ENCODE data around the gene LIN7B. TPM values are rescaled to one million over a fixed set of nuclear protein-coding genes. Genes with fewer than 3 reads are reported as not detected.
A peak's percentile ranks its signal among the peaks of the same experiment; 100 is the strongest.

The LIN7B gene
- total and polyA plus RNA-seq, 9 of the 15 experiments (the other 6 are each of a cell fraction or from before 2014, with no cell fraction given): 0.89 to 15.7 (median 4.0) TPM

DNA sequence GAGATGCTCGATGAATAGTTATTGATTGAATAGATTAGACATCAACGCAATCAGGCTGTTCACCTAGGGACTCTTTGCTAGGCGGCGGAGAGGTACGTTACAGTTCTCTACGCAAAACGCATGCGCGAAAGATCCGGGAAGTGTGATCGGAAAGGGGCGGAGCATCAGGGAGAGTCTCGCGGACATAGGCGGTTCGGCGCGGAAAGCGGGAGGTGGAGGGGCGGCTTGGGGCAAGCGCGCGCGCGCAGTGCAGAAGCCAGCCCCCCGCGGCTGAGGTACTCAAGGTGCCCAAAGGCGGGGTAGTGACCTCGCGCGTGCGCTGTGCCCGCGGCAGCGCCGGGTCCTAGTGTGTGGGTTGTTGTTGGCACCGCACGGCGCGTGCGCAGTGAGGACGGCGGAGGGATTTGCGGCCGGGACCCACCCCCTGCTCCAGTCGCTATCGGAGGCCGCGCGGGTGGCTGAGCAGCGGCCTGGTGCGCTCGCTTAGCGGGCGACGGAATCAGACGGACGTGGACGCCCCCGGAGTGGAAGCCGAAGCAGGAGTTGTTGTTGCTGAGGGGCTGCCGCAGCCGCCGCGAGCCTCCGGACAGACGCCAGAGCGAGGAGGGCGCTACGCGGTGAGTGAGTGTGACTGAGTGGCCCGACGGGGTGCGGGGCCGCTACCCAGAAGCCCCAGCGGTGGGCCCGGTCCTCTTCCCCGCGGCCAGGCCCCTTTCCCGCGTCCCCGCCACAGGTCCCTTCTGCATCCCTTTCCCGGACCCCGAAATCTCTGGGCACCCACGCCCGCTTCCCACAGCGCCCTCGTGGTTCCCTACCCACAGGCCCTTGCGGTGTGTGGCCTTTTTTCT lies 28.9 kb upstream of the LIN7B start, which contains the start of gene SNRNP70 (continued):
- TF ChIP-seq, protein P1, sequence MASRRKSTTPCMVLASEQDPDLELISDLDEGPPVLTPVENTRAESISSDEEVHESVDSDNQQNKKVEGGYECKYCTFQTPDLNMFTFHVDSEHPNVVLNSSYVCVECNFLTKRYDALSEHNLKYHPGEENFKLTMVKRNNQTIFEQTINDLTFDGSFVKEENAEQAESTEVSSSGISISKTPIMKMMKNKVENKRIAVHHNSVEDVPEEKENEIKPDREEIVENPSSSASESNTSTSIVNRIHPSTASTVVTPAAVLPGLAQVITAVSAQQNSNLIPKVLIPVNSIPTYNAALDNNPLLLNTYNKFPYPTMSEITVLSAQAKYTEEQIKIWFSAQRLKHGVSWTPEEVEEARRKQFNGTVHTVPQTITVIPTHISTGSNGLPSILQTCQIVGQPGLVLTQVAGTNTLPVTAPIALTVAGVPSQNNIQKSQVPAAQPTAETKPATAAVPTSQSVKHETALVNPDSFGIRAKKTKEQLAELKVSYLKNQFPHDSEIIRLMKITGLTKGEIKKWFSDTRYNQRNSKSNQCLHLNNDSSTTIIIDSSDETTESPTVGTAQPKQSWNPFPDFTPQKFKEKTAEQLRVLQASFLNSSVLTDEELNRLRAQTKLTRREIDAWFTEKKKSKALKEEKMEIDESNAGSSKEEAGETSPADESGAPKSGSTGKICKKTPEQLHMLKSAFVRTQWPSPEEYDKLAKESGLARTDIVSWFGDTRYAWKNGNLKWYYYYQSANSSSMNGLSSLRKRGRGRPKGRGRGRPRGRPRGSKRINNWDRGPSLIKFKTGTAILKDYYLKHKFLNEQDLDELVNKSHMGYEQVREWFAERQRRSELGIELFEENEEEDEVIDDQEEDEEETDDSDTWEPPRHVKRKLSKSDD (conservative IDR thresholded peaks at IDR 0.05; ENCODE audit: low read length): no peak
- TF ChIP-seq, protein P2, sequence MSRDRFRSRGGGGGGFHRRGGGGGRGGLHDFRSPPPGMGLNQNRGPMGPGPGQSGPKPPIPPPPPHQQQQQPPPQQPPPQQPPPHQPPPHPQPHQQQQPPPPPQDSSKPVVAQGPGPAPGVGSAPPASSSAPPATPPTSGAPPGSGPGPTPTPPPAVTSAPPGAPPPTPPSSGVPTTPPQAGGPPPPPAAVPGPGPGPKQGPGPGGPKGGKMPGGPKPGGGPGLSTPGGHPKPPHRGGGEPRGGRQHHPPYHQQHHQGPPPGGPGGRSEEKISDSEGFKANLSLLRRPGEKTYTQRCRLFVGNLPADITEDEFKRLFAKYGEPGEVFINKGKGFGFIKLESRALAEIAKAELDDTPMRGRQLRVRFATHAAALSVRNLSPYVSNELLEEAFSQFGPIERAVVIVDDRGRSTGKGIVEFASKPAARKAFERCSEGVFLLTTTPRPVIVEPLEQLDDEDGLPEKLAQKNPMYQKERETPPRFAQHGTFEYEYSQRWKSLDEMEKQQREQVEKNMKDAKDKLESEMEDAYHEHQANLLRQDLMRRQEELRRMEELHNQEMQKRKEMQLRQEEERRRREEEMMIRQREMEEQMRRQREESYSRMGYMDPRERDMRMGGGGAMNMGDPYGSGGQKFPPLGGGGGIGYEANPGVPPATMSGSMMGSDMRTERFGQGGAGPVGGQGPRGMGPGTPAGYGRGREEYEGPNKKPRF (IDR thresholded peaks at IDR 0.05; ENCODE audit: low read depth, low read length): no peak
- TF ChIP-seq FOXJ3 (CRISPR knock-in tag; IDR thresholded peaks at IDR 0.05) (no peak), SIN3A (IDR thresholded peaks at IDR 0.05; ENCODE audit: borderline replicate concordance in 2 of 2, control insufficient read depth in 1 of 2, low read depth in 2 of 2, low read length in 2 of 2) (peak; percentile 65 to 77), ZNF583 (CRISPR knock-in tag; IDR thresholded peaks at IDR 0.05) (peak; percentile 60; the same call in 1 of the 2 replicates), ZNF764 (CRISPR knock-in tag; IDR thresholded peaks at IDR 0.05; ENCODE audit: low read depth) (no peak), MYNN (IDR thresholded peaks at IDR 0.05) (no peak; the same call in 1 of the 2 replicates), MYNN (CRISPR knock-in tag; IDR thresholded peaks at IDR 0.05) (no peak), EWSR1 (IDR thresholded peaks at IDR 0.05; ENCODE audit: borderline replicate concordance, low read depth, partially characterized antibody) (no peak), SRSF3 (IDR thresholded peaks at IDR 0.05; ENCODE audit: insufficient read depth, low read length) (no peak), FUS (optimal IDR thresholded peaks at IDR 0.05; ENCODE audit: low read depth, low read length) (peak; percentile 70), NFRKB (IDR thresholded peaks at IDR 0.05; ENCODE audit: low read depth) (peak; percentile 17; the same call in 1 of the 2 replicates), U2AF2 (optimal IDR thresholded peaks at IDR 0.05; ENCODE audit: low read depth, low read length) (no peak), NUFIP1 (IDR thresholded peaks at IDR 0.05; ENCODE audit: partially characterized antibody) (no peak), CEBPG (CRISPR knock-in tag; IDR thresholded peaks at IDR 0.05) (no peak), CEBPG (tag; conservative IDR thresholded peaks at IDR 0.05 in 1 of 2, IDR thresholded peaks at IDR 0.05 in 1 of 2) (no peak), KDM5B (IDR thresholded peaks at IDR 0.05; ENCODE audit: insufficient replicate concordance, low read depth, low read length) (peak; percentile 94), ZNF436 (CRISPR knock-in tag; IDR thresholded peaks at IDR 0.05) (no peak), MTA2 (IDR thresholded peaks at IDR 0.05; ENCODE audit: low read depth) (no peak)
- TF ChIP-seq, protein P3, sequence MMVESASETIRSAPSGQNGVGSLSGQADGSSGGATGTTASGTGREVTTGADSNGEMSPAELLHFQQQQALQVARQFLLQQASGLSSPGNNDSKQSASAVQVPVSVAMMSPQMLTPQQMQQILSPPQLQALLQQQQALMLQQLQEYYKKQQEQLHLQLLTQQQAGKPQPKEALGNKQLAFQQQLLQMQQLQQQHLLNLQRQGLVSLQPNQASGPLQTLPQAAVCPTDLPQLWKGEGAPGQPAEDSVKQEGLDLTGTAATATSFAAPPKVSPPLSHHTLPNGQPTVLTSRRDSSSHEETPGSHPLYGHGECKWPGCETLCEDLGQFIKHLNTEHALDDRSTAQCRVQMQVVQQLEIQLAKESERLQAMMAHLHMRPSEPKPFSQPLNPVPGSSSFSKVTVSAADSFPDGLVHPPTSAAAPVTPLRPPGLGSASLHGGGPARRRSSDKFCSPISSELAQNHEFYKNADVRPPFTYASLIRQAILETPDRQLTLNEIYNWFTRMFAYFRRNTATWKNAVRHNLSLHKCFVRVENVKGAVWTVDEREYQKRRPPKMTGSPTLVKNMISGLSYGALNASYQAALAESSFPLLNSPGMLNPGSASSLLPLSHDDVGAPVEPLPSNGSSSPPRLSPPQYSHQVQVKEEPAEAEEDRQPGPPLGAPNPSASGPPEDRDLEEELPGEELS (CRISPR knock-in tag; IDR thresholded peaks at IDR 0.05; ENCODE audit: borderline replicate concordance): 0 out of 2 replicates have a peak, but pooled peaks have one; percentile 63
